ENCODE results near the gene SFT2D3. TPM values are rescaled to one million over a fixed set of nuclear protein-coding genes. Genes with fewer than 3 reads are reported as not detected.

SFT2D3 gene
- total and polyA plus RNA-seq, 2 of the 8 experiments (the other 6 are each of a cell fraction or from before 2014, with no cell fraction given) = 7.3 to 10.3 TPM

GRCh38 chr2:127683056-127683455, 18.2 kb upstream of the SFT2D3 start:
- no peak overlapping the region for H3K27ac ChIP-seq (ENCODE audit: low read depth, low read length)
- no peaks in the 10 kb centered on the region; a peak in 1 of 4 replicates for H3K9me3 ChIP-seq (ENCODE audit: insufficient read depth in 2 of 2, low read depth in 1 of 2, low read length in 1 of 2)
- no peak overlapping the region for H2BK15ac ChIP-seq (ENCODE audit: low read length)
- no peak for DNase-seq (ENCODE audit: low read depth in 1 of 2, low spot score in 2 of 2)
- H2BK5ac ChIP-seq (ENCODE audit: low read depth, low read length) = no peak overlapping the region
- no peak overlapping the region for H3K14ac ChIP-seq (ENCODE audit: insufficient read length)
- no peak overlapping the region for H3K4ac ChIP-seq (replicated peaks; ENCODE audit: insufficient read length, low read depth, low read length)
- H4K5ac ChIP-seq (ENCODE audit: insufficient read length, low read depth, low read length) = no peak overlapping the region
- H2AFZ ChIP-seq (ENCODE audit: low read length) = no peak overlapping the region
- H3K18ac ChIP-seq (ENCODE audit: extremely low read depth, low read length) = no peak overlapping the region
- no peak overlapping the region for H3K9ac ChIP-seq (replicated peaks in 1 of 4; ENCODE audit: extremely low read depth in 1 of 4, low read depth in 3 of 4, low read length in 3 of 4)
- no peak overlapping the region for H3K4me3 ChIP-seq (ENCODE audit: extremely low read depth in 1 of 4, insufficient read depth in 2 of 4, low read depth in 3 of 4, low read length in 4 of 4)
- H3K4me1 ChIP-seq (replicated peaks in 1 of 4; ENCODE audit: control insufficient read depth in 3 of 4, insufficient read depth in 4 of 4, low read length in 3 of 4) = peaks cover 0 to 8% (median 0%) of the 10 kb centered on the region in 4 experiments; a peak in 2 of 7 replicates
- no peak overlapping the region for H3K23ac ChIP-seq (ENCODE audit: insufficient read length)
- no peaks in the 10 kb centered on the region for H3K79me2 ChIP-seq (ENCODE audit: control insufficient read depth in 1 of 2, insufficient read depth in 2 of 2, low read length in 2 of 2)
- H3K4me2 ChIP-seq (ENCODE audit: insufficient read depth in 1 of 2, low read depth in 2 of 2, low read length in 2 of 2) = no peak overlapping the region
- no peaks in the 10 kb centered on the region for H4K20me1 ChIP-seq (replicated peaks in 1 of 2; ENCODE audit: control insufficient read depth in 1 of 2, insufficient read depth in 2 of 2, low read length in 2 of 2)
- no peak overlapping the region for H2BK120ac ChIP-seq (replicated peaks; ENCODE audit: low read depth, low read length)
- ChIA-PET CTCF (ENCODE audit: partially characterized antibody) (interaction anchor here (0.7 to 6.0 kb wide), 6 partner anchors 12 to 116 kb away, joined by 3 to 40 read pairs (median 4); no protein-coding TSS in a partner anchor), POLR2A (ENCODE audit: partially characterized antibody) (no interaction called here)
- H3K56ac ChIP-seq (replicated peaks; ENCODE audit: insufficient read length, low read depth, low read length) = no peak overlapping the region
- no peaks in the 10 kb centered on the region for H3K23me2 ChIP-seq (ENCODE audit: low read depth, low read length)
- no peak overlapping the region for H4K8ac ChIP-seq (ENCODE audit: extremely low read depth, insufficient read depth, low read length)
- no peaks in the 10 kb centered on the region for H3K79me1 ChIP-seq (ENCODE audit: low read depth, low read length)
- no peak overlapping the region for H2BK12ac ChIP-seq (ENCODE audit: low read depth, low read length)
- FAIRE-seq = no peak
- H3K36me3 ChIP-seq (ENCODE audit: control insufficient read depth in 2 of 4, insufficient read depth in 4 of 4, low read length in 3 of 4) = no peaks in the 10 kb centered on the region
- H2AK5ac ChIP-seq (ENCODE audit: low read depth, low read length) = no peak overlapping the region
- H4K91ac ChIP-seq (replicated peaks; ENCODE audit: insufficient read length, low read length) = no peak overlapping the region
- H3K27me3 ChIP-seq (replicated peaks in 1 of 4; ENCODE audit: control insufficient read depth in 3 of 4, extremely low read depth in 1 of 4, insufficient read depth in 3 of 4, low read length in 3 of 4) = peaks cover 0 to 5% (median 0%) of the 10 kb centered on the region in 4 experiments; a peak in 1 of 7 replicates
- no peak overlapping the region for H2BK20ac ChIP-seq (ENCODE audit: low read length)
- TF ChIP-seq MAFK (IDR thresholded peaks at IDR 0.05; ENCODE audit: low read depth, low read length) (no peak), KDM1A (IDR thresholded peaks at IDR 0.05; ENCODE audit: borderline replicate concordance, low read length) (no peak), SRF (IDR thresholded peaks at IDR 0.05; ENCODE audit: low read depth, low read length) (no peak), KDM5A (IDR thresholded peaks at IDR 0.05; ENCODE audit: low read length) (no peak), POLR2A (IDR thresholded peaks at IDR 0.05; ENCODE audit: control extremely low read depth in 1 of 2, low read depth in 2 of 2, low read length in 2 of 2) (no peak), CTBP2 (IDR thresholded peaks at IDR 0.05; ENCODE audit: borderline replicate concordance, insufficient read depth, insufficient read length, low read length) (no peak), CBX8 (IDR thresholded peaks at IDR 0.05; ENCODE audit: borderline replicate concordance, low read depth, low read length) (no peak)

Data from H1 (cell line).